ENCODE data around the gene COG5. TPM values are rescaled to one million over a fixed set of nuclear protein-coding genes. Genes with fewer than 3 reads are reported as not detected.

The COG5 gene
- total and polyA plus RNA-seq, 2 of the 4 experiments (the other 2 are of a cell fraction) = 18.5 to 27.4 TPM

GRCh38 chr7:107408349-107408748, 155.4 kb downstream of the COG5 start:
- Histone ChIP-seq H3K9ac (ENCODE audit: low read depth, low read length) (no peak overlapping the region), H4K5ac (ENCODE audit: low read depth, low read length) (no peak overlapping the region), H2AK9ac (replicated peaks; ENCODE audit: low read depth, low read length, poor library complexity) (no peak overlapping the region), H3K27ac (ENCODE audit: insufficient read depth, low read length) (no peak overlapping the region), H2BK5ac (ENCODE audit: low read depth, low read length, poor library complexity, severe bottlenecking) (no peak overlapping the region), H2AFZ (replicated peaks; ENCODE audit: low read length, poor library complexity) (no peak overlapping the region), H2BK15ac (ENCODE audit: low read depth, low read length) (no peak overlapping the region), H3K79me1 (ENCODE audit: low read depth in 1 of 2, low read length in 2 of 2) (no peaks in the 10 kb centered on the region), H3K27me3 (ENCODE audit: control insufficient read depth, insufficient read depth, low read length) (no peaks in the 10 kb centered on the region), H3K4ac (ENCODE audit: low read depth, low read length) (no peak overlapping the region), H3K4me2 (ENCODE audit: low read depth, low read length) (no peak overlapping the region), H3K4me3 (ENCODE audit: insufficient read depth, low read depth, low read length) (no peak overlapping the region), H2AK5ac (ENCODE audit: low read depth, low read length) (no peak overlapping the region), H2BK120ac (ENCODE audit: low read depth, low read length) (no peak overlapping the region), H3K14ac (replicated peaks; ENCODE audit: low read depth, low read length) (no peak overlapping the region), H3K36me3 (ENCODE audit: control insufficient read depth, insufficient read depth, low read length) (peaks cover 2% of the 10 kb centered on the region; the same call in 1 of the 2 replicates), H2BK20ac (ENCODE audit: low read depth, low read length) (no peak overlapping the region), H4K20me1 (ENCODE audit: insufficient read depth, low read length) (no peaks in the 10 kb centered on the region; the same call in 1 of the 2 replicates), H4K91ac (ENCODE audit: insufficient read depth, low read depth, low read length) (no peak overlapping the region), H4K8ac (ENCODE audit: low read depth in 2 of 2, low read length in 2 of 2) (no peak overlapping the region), H3K23ac (ENCODE audit: low read depth, low read length) (no peak overlapping the region), H3K4me1 (ENCODE audit: control insufficient read depth, insufficient read depth, low read length) (no peaks in the 10 kb centered on the region), H3K56ac (ENCODE audit: extremely low read depth, insufficient read depth, low read length) (no peak overlapping the region), H3K9me1 (ENCODE audit: insufficient read depth, low read length) (0 out of 2 replicates have a peak, but pooled peaks cover 2% of the 10 kb centered on the region), H3K18ac (ENCODE audit: low read depth, low read length) (no peak overlapping the region), H3K9me3 (ENCODE audit: control insufficient read depth, insufficient read depth, low read length) (no peaks in the 10 kb centered on the region)
- peak; percentile 40 for DNase-seq
- no TSS peak for BruUV-seq (replicated peaks)
- dilution Hi-C loops (cut with HindIII; ENCODE audit: low sequenced_read_pairs, unreplicated experiment) (no loop called here), intact Hi-C loops (cut with micrococcal nuclease) (no loop called here), in situ Hi-C loops (cut with MboI; ENCODE audit: low sequenced_read_pairs) (no loop called here)
- ChIA-PET POLR2A (ENCODE audit: unreplicated experiment) (no interaction called here), CTCF (no interaction called here)
- ATAC-seq (ENCODE audit: low read depth) = peak; percentile 24
- TF ChIP-seq FOS (IDR thresholded peaks at IDR 0.05; ENCODE audit: low read depth, low read length) = no peak
- TF ChIP-seq CTCF (conservative IDR thresholded peaks at IDR 0.05; ENCODE audit: low read depth, low read length) = no peak
- TF ChIP-seq SMC3 (IDR thresholded peaks at IDR 0.05; ENCODE audit: low read depth, low read length) = no peak
- no peak for TF ChIP-seq MAFK (IDR thresholded peaks at IDR 0.05; ENCODE audit: low read depth, low read length)
- no peak for TF ChIP-seq MXI1 (IDR thresholded peaks at IDR 0.05; ENCODE audit: borderline replicate concordance, low read depth, low read length)
- no peak for TF ChIP-seq RFX5 (IDR thresholded peaks at IDR 0.05; ENCODE audit: low read depth, low read length)
- no peak for TF ChIP-seq CHD1 (IDR thresholded peaks at IDR 0.05; ENCODE audit: low read depth, low read length)
- TF ChIP-seq CEBPB (IDR thresholded peaks at IDR 0.05; ENCODE audit: low read depth, low read length) = no peak
- no peak for TF ChIP-seq POLR2A (IDR thresholded peaks at IDR 0.05; ENCODE audit: low read depth, low read length)
- TF ChIP-seq MAZ (IDR thresholded peaks at IDR 0.05; ENCODE audit: borderline replicate concordance, low read depth, low read length) = no peak
- no peak for TF ChIP-seq BHLHE40 (IDR thresholded peaks at IDR 0.05; ENCODE audit: low read depth, low read length)
- TF ChIP-seq, protein P1, sequence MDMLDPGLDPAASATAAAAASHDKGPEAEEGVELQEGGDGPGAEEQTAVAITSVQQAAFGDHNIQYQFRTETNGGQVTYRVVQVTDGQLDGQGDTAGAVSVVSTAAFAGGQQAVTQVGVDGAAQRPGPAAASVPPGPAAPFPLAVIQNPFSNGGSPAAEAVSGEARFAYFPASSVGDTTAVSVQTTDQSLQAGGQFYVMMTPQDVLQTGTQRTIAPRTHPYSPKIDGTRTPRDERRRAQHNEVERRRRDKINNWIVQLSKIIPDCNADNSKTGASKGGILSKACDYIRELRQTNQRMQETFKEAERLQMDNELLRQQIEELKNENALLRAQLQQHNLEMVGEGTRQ (IDR thresholded peaks at IDR 0.05; ENCODE audit: low read depth, low read length) = no peak
- TF ChIP-seq RAD21 (IDR thresholded peaks at IDR 0.05; ENCODE audit: low read length) = no peak

All from IMR-90 (cell line).